ENCODE results near the gene FAM118B.

FAM118B gene

DNA sequence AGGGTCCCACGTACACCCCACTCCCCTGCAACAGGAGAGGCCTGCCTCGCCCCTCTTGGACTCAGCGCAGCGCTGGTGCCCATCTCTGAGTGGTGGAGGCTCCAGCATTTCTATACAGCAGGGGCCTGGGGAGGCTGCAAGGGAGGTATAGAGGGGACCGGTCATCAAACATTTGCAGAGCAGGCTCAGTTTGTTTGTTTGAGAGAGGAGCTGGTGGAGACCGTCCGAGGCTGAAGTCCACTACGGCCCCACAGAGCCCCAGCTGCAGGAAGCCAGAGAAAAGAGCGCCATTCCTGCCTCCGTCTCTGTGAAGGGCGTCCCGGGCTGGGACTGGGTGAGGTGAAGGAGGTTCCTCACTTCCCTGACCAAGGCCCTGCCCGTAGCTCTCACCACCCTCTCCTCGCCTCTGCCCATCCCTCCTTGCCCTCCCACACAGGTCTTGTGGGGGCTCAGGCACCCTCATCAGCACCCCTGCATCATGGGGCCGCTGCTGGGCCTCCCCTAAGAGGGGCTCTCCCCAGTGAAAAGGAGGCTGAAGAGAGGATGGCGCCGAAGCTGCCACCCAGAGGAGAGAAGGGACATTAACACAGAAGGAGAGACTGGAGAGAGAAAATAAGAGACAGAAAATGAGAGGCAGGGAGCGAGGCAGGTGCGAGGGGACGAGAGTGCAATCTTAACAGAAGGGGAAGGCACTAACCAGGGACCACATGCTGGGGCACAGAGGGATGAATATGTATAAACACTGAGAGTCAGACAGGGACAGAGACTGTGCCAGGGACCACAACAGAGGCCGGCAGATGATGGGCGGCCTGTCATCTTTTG is 24.7 kb upstream of the FAM118B start:
- DNase-seq = peak; percentile 35

DNA sequence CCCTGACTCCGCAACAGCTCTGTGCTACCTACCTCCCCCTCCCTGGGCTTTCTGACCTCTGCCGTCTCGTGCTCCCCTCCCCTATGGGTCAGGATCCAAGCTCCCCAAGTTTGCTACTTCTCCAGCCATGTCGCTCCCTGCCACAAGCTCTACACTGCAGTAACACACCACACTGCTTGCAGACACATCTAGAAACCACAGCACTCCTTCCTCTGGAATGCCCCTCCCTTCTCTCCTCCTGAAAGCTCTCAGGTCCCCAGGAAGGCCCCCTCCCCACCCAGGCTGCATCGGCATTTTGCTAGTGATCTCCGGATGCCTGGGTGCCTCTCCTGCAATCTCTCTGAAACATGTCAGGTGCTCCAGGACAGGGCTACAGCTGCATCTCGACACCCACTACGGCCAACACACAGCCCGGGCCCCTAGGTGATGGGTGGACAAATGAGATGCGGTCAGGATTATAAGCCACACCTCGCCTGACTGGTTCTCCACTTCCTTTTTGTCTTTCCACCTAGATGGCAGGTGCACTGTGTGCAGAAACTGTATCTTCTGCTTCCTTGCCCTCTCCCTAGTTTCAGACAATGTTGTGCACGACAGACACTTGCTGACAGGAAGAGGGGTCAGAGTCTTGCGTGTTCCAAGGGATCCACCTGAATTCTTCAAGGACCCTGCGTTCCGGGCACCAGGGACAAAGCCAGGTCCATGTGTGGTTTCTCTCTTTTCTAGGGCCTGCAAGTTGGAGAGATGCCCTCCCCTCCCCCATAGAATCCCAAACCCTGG is 23.1 kb upstream of the FAM118B start:
- DNase-seq = peak; percentile 27

DNA sequence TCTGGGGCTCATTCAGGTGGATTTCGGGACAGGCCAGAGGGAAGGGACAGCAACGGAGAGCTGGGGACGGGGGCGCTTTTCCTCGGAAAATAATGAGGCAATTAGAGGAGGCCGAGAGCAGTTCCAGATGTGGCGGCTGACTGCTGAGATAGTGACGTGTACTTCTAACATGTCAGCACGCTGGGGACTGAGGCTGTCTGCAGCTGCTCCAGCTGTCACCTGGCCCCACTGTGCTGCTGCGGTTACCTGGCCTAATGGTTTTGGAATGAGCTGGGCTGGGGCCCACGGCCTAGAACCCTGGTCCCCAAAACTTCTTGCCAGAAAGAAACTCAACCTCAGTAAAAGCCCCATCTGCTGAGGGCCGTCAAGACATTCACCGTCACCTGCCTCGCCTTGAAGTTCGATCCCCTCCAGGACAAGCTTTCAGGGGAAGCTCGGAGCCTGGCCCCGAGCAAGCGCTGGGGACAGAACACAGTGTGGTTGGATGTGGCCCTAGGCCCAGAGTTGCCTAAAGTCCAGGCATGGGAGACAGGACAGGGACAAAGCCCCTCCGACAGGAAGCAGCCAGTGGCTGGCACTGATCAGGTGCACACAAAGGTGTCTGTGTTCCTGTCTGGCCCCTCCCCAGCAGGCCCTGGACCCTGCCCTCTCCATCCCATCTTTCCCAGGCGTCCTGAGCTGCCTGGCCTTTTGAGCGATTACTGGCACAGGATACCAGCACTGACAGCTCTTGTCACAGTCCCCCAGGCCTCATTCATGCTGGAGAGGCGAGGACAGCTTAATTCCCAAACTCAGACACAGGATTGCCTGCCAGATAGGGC is 22.3 kb upstream of the FAM118B start:
- DNase-seq = peak; percentile 14

DNA sequence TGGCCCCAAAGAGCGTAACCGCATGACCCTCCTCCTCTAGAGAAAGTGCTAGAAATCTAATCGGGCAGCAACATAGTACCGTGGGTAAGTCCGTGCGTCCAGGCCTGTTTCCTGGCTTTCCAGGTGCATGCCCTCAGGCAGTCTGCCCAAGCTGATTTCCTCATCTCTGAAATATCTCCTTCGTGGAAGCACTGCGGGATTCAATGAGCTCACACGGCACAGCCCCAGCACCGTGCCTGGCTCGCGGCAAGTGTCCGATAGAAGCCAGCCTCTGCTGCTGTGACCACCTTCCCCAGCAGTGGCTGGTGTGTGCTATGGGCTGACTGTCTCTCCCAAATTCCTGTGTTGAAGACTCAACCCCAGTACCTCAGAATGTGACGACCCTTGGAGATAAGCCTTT is 20.8 kb upstream of the FAM118B start:
- no peak for DNase-seq

DNA sequence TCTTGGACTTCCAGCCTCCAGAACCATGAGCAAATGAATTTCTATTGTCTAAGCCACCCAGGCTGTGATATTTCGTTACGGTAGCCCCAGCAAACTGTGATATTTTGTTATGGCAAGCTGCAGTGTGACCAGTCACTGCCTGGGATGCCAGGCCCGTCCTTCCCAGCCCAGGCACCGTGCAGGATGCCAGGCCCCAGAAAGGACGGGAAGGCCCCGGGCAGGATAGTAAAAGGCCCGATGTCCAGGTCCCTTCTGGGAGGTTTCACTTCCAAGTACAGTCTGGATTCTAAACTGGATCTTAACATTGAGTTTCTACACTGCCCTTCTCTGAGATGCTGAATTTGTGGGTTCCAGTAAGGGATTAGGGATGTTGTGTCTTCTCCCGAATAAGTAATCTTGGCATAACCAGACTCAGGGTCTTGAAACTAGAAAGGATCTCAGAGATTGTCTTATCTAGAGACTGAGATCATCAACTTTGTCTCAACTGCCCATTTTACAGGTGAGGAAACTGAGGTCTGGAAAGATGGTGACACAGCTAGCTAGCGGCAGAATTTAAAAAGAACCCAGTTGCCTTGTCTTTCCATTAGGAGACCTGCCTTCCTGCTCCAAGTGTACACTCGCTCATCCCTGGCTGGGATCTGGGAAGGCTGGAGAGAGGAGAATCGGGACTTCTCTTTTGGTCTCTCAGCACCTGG is 20.1 kb upstream of the FAM118B start:
- no peak for DNase-seq

DNA sequence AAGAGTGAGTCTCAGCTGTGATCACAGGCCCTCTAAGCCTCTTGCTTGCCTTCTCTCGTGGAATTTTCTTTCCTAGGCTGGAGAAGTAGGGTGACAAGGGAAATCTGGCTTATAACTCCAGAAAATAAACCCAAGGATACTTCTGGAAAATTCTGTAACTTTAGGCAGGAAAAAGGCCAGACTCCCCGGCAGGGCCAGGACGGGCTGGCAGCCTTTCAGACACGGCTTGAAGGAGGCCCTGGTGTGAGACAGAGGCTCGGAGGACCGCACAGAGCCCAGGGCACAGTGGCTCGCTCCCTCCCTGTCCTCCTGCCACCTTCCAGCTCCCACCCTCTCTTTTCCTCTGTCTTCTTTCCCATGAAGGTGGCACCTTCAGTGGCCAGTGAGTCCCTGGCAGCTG is 19.2 kb upstream of the FAM118B start:
- no peak for DNase-seq

DNA sequence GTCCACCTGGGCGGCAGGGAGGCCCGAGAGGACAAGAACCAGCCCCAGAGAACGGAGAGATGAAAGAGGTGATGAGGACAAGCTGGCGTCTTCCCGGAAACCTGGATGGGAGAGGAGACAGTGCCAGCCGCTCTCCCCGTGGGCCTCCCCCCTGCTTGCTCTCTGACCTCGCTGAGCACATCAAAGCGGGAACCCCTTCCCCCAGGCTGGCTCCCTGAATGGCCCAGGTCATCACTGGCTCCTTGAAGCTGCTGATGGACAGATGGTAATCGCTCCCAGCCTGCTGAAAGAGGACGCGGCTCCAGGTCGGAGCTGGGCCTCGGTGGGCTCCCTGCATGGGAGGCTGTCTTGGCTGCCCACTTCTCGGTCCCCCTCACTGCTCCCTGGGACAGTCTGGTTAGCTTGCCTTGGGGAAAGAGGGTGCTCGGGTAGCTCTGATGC is 18.5 kb upstream of the FAM118B start:
- no peak for DNase-seq

DNA sequence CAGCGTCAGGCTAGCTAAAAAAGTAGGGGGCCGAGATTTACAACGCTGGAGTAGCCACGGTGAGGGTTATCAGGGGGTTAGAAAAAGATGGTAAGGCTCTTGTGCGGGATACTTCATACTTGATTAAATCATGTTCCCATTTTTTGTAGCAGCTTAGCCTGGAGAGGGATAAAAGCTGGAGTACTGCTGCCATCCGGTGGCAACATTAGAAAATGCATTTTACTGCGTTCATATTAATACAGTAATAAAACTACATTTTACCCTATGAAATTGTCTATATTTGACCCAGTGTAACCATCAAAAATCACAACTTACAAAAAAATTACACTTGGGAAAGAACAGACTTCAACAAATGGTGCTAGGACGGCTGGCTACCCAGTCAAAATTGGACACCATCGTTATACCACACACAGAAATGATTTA is 17.4 kb upstream of the FAM118B start:
- DNase-seq = no peak

DNA sequence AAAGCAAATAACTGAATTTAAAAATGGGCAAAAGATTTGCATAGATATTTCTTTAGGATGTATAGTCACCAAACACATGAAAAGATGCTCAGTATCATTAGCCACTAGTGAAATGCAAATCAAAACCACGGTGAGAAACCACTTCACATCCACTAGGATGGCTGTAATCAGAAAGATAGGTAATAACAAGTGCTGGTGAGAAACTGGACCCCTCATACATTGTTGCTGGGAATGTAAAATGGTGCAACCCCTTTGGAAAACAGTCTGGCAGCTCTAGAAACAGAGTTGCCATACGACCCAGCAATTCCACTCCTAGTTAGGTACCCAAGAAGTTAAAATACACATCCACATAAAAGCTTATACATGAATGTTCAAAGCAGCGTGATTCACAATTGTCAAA is 16.5 kb upstream of the FAM118B start:
- no peak for DNase-seq

DNA sequence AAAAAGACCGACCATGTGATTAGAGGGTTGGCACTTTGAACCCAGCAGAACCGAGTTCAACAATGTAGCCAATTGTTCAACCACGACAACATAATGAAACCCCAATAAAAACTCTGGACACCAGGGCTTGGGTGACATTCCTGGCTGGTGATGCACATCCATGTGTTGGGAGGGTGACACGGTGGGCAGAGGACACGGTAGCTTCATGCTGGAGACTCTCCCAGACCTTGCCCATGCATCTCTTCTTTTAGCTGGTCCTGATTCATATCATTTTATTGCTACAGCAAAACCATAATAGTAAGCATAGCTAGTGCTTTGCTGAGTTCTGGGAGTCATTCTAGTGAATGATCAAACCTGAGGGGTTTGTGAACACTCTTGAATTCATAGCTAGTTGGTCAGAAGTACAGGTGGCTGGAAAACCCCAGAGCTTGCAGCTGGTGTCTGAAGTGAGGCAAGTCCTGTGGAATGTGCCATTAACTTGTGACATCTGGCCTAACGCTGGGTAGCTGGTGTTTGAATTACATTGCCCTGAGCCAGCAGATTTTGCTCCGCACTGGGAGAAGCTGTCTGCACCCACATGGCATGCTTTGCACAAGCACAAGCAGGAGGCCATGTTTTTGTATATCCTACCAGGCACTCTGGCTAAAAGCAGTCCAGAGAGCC is 14.2 kb upstream of the FAM118B start:
- no peak for DNase-seq

DNA sequence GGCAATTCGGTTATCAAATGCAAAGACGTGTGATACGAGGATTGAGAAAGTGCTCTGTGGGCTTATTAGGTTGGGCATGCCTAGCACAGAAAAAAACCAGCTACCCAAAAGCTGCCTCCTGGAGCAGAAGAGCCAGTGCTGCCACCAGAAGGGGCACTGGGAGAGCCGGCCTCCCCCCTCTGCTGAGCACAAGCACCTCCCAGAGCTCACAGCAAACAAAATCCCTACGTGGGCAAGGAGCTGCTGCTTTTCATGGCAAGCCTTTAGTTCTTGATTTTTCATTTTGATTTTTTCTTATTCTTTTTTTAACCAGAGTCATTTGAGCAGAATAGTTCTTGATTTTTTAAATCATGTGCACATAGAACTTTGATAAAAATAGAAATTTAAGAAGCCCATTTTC is 12.9 kb upstream of the FAM118B start:
- no peak for DNase-seq

DNA sequence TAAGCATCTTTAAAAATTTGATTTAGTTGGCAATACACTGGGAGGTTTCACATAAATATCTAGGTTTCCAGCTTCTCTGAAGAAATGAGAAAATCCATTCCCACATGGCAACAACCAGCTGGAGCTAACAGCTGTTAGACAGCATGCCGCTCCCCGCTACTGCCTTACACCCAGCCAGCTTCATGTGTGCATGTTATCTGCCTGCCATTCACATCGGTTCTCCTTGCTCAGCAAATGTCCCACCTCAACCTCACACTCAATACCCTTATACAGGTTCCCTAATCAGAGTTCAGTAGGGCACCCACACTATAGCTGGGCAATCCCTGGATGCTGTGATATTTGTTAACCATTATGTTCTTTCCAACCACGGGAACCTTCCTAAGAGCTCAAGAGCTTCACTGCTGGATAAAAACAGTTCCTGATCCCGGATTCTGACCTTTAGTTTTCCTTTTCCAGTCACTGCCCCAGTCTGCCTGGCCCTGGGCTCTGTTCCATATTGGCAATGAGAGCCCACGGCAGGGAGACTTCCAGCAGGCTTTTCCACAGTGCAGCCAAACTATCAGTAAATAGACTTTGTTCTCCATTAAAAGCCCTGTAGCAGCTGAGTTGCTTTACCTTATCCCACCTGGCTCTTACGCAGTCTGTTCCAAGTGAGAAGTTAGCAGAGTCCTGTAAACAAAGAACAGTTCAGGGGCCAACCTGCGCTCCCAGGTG is 8.8 kb upstream of the FAM118B start:
- no peak for DNase-seq

DNA sequence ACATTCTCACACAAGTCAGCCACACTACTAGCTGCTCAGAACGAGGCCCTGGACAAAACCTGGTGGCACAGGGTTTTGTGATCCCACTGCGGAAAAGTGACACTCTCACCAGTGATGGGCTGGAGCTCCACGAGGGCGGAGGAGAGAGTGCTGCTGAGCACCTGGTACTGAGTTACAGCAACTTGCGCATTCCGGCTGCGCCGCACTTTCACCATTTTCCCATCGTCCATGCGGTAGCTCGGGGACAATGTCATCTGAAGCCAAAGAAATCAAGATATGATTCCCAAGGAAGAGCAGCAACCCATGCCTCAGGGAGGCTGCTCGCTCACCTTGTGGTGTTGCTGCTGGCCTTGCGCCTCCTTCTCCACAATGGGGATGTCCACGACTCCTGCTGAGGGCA is 6.2 kb upstream of the FAM118B start:
- DNase-seq = no peak

DNA sequence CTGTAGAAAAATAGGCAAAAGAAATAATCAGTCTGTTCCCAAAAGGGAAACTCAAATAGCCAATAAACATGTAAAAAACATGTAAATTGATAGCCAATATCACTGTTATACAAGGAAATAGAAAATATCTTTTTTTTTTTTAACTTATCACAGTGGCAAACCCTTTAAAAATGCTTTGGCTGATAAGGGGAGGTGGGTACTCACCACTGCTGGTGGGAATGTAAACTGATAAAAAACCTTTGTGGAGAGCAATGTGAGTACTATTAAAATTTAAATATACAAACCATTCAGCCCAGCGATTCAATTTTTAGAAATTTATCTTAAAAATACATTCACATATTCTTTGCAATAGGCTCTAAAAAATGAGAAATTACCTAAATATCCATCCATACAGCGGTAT is 3.7 kb upstream of the FAM118B start:
- no peak for DNase-seq

DNA sequence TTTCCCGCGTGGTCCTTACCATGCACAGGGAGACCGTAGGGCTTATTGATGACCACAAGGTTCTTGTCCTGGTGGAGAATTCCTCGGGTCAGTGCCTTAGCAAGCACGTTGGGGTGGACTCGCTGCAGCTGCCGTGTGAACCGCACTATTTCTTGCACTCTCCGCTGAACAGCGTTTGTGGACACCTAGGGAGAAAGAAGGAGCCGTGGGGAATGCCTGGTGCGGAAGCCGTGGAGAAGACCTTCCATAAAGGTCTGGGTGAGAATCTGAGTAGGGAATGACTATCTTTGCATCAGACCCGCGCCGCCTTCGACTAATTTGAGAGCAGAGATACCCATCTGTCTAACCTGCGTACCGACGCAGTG is 729 bp upstream of the FAM118B start:
- DNase-seq = no peak

DNA sequence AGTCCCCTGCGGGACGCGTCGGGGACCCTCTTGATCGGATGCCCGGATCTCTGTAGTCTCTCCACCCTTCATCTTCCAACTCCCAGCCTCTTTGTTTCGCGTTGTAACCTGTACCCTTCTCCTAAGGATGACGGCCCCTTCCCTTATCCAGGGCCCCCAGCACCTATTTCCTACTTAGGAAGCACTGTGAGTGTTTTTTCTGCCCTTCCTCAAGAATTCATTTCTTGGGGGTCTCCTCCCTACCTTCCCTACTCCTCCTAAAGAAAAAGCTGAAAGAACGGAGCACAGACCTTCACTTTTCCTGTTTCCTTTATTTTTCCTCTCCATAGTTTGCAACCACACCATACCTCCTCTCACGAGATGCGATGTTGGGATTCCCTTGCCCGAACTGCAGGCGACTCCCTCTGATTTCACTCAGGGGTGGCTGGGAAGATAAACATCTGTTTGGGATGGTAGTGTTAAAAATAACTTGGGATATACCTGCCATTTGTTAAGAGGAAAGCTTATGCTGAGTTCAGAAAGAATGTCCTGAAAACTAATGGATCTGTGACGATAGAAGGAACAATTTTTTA is 593 bp downstream of the FAM118B start:
- DNase-seq = no peak

DNA sequence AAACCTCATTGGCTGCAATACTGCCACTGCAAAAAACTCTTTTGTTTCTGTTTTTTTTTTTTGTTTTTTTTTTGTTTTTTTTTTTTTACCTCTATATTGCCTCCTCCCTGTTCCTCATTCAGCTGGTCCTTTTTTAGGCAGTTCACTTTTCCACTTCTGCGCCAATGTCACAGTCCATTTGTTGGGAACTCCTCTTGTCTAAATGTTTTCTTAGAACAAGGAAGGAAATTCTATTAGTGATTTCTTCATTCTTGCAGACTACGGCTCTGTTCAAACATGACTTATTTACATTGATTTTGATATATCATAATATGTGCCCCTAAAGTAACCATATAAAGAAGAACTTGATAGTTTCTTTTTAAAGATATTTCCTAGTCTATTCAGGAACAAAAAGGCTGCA is 2.9 kb downstream of the FAM118B start:
- DNase-seq = no peak

DNA sequence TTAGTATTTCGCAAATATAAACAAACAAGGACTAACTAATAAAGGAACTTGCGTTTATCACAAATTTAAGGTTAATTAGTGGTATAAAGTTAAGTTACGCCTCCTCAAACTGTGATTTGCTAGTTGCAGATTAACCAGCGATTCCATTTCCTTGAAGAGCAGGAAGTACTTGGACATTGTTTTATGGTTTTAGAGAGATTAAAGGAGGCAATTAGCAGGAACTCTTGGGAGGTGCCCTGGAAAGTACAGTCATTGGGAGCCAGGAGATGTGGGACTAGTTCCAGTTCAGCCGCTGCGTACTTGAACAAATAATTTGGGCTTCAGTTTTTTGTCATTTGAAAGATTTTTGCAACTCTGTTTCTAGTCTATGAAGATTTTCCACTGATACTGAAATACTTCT is 3.3 kb downstream of the FAM118B start:
- no peak for DNase-seq

DNA sequence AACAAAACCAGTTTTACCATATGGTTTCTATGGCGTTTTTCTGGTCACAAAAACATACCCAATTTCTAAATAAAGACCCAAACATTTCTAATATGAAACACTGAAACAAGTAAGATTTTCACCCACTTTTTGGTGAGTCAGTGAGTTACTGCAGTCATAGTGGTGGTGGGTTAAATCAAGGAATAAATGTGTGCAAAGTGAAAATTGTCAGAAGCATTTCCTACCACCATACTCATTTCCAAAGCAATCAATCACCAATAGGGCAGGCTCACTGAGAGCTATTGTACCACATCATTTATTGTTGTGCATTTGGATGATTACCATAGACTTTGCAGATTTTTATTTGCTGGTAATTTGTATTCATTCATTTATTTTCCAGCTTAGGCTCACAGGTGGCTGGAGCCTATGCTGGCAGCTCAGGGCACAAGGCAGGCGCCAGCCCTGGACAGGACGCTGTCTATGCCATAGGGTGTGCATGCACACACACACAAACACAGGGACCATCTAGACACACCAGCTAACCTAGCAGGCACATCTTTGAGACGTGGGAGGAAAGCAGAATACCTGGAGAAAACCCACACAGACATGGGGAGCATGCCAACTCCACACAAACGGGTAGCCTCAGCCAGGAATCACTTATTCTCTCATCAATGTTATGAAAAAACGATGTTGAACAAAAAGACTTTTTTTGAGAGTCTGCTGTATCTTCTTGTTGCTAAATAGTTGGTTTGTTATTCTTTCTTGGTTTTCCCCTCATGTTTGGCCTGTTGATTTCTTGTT is 5.1 kb downstream of the FAM118B start:
- DNase-seq = no peak

DNA sequence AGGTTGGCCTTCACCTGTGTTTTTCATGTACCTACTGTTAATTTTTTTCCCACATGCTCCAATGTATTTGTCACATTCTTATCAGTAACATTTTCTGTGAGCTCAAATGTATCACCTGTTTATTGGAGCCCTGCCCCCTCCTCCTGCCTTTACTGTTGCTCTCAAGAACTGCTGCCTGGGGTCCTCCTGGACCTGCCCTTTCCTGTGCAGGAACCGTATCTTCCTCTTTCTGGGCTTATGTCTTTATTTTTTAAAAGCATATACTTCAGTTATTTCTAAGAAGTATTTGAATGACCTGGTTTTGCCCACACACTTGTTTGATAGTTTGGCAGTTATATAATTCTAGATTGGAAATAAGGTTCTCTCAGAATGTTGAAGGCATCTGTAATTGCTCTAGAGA is 5.9 kb downstream of the FAM118B start:
- no peak for DNase-seq

DNA sequence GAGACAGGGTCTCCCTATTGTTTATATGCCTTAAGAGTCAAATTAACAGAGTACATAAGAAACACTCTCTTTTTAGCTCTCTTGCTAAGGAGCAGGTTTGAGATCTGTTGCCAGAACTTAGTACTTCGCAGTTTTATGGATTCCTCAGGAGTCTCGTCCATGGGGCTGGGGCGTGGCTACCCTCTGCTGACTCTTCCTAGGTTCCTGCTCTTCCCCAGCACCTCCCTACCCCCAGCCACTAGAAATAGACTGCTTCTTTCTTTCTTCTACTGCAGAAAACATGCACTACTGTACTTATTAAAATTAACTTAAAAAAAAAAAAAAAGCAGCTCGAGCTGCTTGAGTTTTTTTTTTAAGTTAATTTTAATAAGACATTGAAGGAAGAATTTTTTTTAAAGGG is 8.0 kb downstream of the FAM118B start:
- no peak for DNase-seq
